ENCODE measurements around the gene C11orf52. TPM values are rescaled to one million over a fixed set of nuclear protein-coding genes. Genes with fewer than 3 reads are reported as not detected.
A peak's percentile ranks its signal among the peaks of the same experiment; 100 is the strongest.
"Not testable (repeated sequence)": the region's sequence is repeated elsewhere in the genome, so short reads cannot be mapped to it uniquely, and the experiment has no call there.

Gene C11orf52
- 1 to 10 TPM in 9 of 12 donors, under 1 TPM in 1, not detected in 2; 0.88 to 4.8 (median 3.0) TPM for polyA plus RNA-seq (ENCODE audit: insufficient read length in 12 of 12)
- long read RNA-seq, donor 1, transcript C11orf52-201 (4 exons, 1,141 nt) = major isoform, 8 of 8 reads
- long read RNA-seq, donor 1, partial matches to known transcripts = 0 of 8 reads
- long read RNA-seq, donor 1, other reads (novel, unspliced or antisense) = 0 of 8 reads
- long read RNA-seq, donor 2, partial matches to known transcripts = 0 of 1 reads
- long read RNA-seq, donor 2, other reads (novel, unspliced or antisense) = 0 of 1 reads
- long read RNA-seq, donor 3 = 0 reads
- long read RNA-seq, donor 4 = 0 reads
- long read RNA-seq, donor 5 = 0 reads
- long read RNA-seq, donor 6 = 0 reads
- long read RNA-seq, donor 7 = 0 reads
- long read RNA-seq, donor 8 = 0 reads
- long read RNA-seq, donor 9, partial matches to known transcripts = 0 of 1 reads
- long read RNA-seq, donor 9, other reads (novel, unspliced or antisense) = 0 of 1 reads
- long read RNA-seq, donor 10 = 0 reads
- long read RNA-seq, donor 11 = 0 reads

- no peak for DNase-seq
Measured at GRCh38 chr11:111918390-111919256, at the start of gene C11orf52. Gene C11orf52 (plus strand): TSS chr11:111918913. CDS start chr11:111918973, 60 bp downstream.

- DNase-seq = no peak
Measured at GRCh38 chr11:111870113-111870512, 48.6 kb upstream of the C11orf52 start.

- DNase-seq = no peak
Measured at GRCh38 chr11:111870522-111870885, 48.2 kb upstream of the C11orf52 start.

GRCh38 chr11:111870886-111871692 is 47.6 kb upstream of the C11orf52 start, which contains the start of gene ALG9:
Gene ALG9 (minus strand): TSS chr11:111871581. CDS start chr11:111871482, 99 bp downstream.
- DNase-seq = peak; percentile 92

GRCh38 chr11:111871693-111872161 is 47.0 kb upstream of the C11orf52 start:
- no peak for DNase-seq

- DNase-seq = no peak
Measured at GRCh38 chr11:111878385-111878848, 40.3 kb upstream of the C11orf52 start.

GRCh38 chr11:111878849-111879636 is 39.7 kb upstream of the C11orf52 start, which contains the start of the genes CFAP68 and FDXACB1:
Gene CFAP68 (plus strand): TSS chr11:111879541. CDS start chr11:111879561, 20 bp downstream.
Gene FDXACB1 (minus strand): TSS chr11:111879165. CDS start chr11:111879132, 33 bp downstream.
- peak; percentile 97 for DNase-seq

- no peak for DNase-seq
Measured at GRCh38 chr11:111879637-111879960, 39.1 kb upstream of the C11orf52 start.

GRCh38 chr11:111882202-111882601 is 36.5 kb upstream of the C11orf52 start:
- no peak for DNase-seq

GRCh38 chr11:111885053-111885452 is 33.7 kb upstream of the C11orf52 start:
- DNase-seq = not testable (repeated sequence)

GRCh38 chr11:111886032-111886431 is 32.7 kb upstream of the C11orf52 start:
- no peak for DNase-seq

- DNase-seq = no peak
Measured at GRCh38 chr11:111886844-111887243, 31.9 kb upstream of the C11orf52 start.

GRCh38 chr11:111905411-111905810 is 13.3 kb upstream of the C11orf52 start:
- no peak for DNase-seq

- no peak for DNase-seq
Measured at GRCh38 chr11:111906680-111907079, 12.0 kb upstream of the C11orf52 start.

- no peak for DNase-seq
Measured at GRCh38 chr11:111908639-111909305, 9.9 kb upstream of the C11orf52 start.

GRCh38 chr11:111909378-111909777 is 9.3 kb upstream of the C11orf52 start:
- no peak for DNase-seq

GRCh38 chr11:111910676-111911562 is 7.8 kb upstream of the C11orf52 start:
- DNase-seq = no peak

- DNase-seq = peak; percentile 84
Measured at GRCh38 chr11:111911563-111912401, 6.9 kb upstream of the C11orf52 start, which contains the start of gene CRYAB. Gene CRYAB (minus strand): TSS chr11:111911770. CDS start chr11:111911724, 46 bp downstream.
